Sigmoid colon (tissue), 4 donors: ENCODE data around the gene MED23.

Experiments
- POLR2AphosphoS5 ChIP-seq, 4 donors: sonication (generic); formaldehyde crosslinking; IDR thresholded peaks; one replicate each; pipeline ENCODE4 v1.6.1; 2017; ENCODE audit warnings: antibody characterized with exemption in 4 of 4
- TF ChIP-seq, protein P1 (sequence below), 4 experiments: fragments of 450-650 bp in 3 of 4; fragments of 200-600 bp in 1 of 4; IDR thresholded peaks; one replicate each; pipeline ENCODE4 v1.5.1; 2016 to 2019; ENCODE audit warnings: antibody characterized with exemption in 4 of 4, mild to moderate bottlenecking in 3 of 4, moderate library complexity in 2 of 4

DNA sequence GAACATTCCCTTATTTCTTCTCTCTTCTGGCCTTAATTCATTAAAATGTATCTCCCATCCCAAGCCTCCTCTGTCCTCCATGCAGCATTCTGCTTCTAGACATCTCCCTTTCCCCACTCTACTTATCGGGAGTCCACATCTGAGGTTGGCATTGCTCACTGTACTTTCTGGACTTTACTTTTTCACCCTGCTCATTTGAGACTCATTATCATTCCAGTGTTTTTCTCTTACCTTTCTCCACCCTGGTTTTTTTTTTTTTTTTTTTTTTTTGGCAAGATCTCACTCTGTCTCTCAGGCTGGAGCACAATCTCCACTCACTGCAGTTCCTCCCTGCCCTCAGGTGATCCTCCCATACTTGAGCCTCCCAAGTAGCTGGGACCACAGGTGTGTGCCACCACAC is 13.5 kb upstream of the MED23 start:
- no peak for TF ChIP-seq POLR2AphosphoS5 (IDR thresholded peaks at IDR 0.05)
- TF ChIP-seq, protein P1, sequence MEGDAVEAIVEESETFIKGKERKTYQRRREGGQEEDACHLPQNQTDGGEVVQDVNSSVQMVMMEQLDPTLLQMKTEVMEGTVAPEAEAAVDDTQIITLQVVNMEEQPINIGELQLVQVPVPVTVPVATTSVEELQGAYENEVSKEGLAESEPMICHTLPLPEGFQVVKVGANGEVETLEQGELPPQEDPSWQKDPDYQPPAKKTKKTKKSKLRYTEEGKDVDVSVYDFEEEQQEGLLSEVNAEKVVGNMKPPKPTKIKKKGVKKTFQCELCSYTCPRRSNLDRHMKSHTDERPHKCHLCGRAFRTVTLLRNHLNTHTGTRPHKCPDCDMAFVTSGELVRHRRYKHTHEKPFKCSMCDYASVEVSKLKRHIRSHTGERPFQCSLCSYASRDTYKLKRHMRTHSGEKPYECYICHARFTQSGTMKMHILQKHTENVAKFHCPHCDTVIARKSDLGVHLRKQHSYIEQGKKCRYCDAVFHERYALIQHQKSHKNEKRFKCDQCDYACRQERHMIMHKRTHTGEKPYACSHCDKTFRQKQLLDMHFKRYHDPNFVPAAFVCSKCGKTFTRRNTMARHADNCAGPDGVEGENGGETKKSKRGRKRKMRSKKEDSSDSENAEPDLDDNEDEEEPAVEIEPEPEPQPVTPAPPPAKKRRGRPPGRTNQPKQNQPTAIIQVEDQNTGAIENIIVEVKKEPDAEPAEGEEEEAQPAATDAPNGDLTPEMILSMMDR (IDR thresholded peaks at IDR 0.05): no peak
